ENCODE data around the gene EXOC4. TPM values are rescaled to one million over a fixed set of nuclear protein-coding genes. Genes with fewer than 3 reads are reported as not detected.

Gene EXOC4
- total RNA-seq, 1 donor from 2014 or later, result 94.0 TPM

- no peak for DNase-seq (ENCODE audit: low spot score)
- TF ChIP-seq, protein P1, sequence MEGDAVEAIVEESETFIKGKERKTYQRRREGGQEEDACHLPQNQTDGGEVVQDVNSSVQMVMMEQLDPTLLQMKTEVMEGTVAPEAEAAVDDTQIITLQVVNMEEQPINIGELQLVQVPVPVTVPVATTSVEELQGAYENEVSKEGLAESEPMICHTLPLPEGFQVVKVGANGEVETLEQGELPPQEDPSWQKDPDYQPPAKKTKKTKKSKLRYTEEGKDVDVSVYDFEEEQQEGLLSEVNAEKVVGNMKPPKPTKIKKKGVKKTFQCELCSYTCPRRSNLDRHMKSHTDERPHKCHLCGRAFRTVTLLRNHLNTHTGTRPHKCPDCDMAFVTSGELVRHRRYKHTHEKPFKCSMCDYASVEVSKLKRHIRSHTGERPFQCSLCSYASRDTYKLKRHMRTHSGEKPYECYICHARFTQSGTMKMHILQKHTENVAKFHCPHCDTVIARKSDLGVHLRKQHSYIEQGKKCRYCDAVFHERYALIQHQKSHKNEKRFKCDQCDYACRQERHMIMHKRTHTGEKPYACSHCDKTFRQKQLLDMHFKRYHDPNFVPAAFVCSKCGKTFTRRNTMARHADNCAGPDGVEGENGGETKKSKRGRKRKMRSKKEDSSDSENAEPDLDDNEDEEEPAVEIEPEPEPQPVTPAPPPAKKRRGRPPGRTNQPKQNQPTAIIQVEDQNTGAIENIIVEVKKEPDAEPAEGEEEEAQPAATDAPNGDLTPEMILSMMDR (IDR thresholded peaks at IDR 0.05; ENCODE audit: unreplicated experiment), result no peak
- H3K9me3 Mint-ChIP-seq (ENCODE audit: unreplicated experiment), result no peaks in the 10 kb centered on the region
- no peak overlapping the region for H3K27ac Mint-ChIP-seq (ENCODE audit: unreplicated experiment)
- no peak overlapping the region for H3K4me3 Mint-ChIP-seq (ENCODE audit: unreplicated experiment)
- no peaks in the 10 kb centered on the region for H3K27me3 Mint-ChIP-seq (ENCODE audit: unreplicated experiment)
- H3K36me3 Mint-ChIP-seq (ENCODE audit: low read depth, unreplicated experiment), result no peaks in the 10 kb centered on the region
- H3K4me1 Mint-ChIP-seq (ENCODE audit: unreplicated experiment), result no peaks in the 10 kb centered on the region
Observed at GRCh38 chr7:133434246-133434865, 181.5 kb downstream of the EXOC4 start.

DNA sequence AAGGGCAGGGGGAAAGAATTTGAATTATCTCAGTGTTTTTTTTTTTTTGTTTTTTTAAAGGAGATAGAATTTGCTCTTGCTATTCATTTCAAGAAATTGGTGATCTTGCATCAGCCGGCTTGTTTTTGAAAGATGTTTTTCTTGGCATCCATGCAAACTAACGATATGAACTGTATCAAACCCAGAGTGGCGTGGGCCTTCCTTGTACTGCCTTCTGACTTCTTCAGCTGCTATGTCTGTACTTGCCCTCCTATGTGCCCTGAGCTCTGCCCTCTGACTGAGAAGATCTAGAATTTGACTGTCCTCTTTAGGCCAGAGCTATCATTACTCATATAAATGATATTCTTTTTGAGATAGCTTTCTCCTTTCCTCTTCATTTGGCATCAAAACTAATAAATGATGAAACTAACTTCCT is 183.1 kb downstream of the EXOC4 start:
- H3K4me1 Mint-ChIP-seq (ENCODE audit: unreplicated experiment), result no peaks in the 10 kb centered on the region
- H3K9me3 Mint-ChIP-seq (ENCODE audit: unreplicated experiment), result no peaks in the 10 kb centered on the region
- no peak for DNase-seq (ENCODE audit: low spot score)
- peaks cover 1% of the 10 kb centered on the region for H3K27me3 Mint-ChIP-seq (ENCODE audit: unreplicated experiment)
- no peaks in the 10 kb centered on the region for H3K36me3 Mint-ChIP-seq (ENCODE audit: low read depth, unreplicated experiment)
- no peak overlapping the region for H3K4me3 Mint-ChIP-seq (ENCODE audit: unreplicated experiment)
- H3K27ac Mint-ChIP-seq (ENCODE audit: unreplicated experiment), result no peak overlapping the region
- TF ChIP-seq, protein P1 (IDR thresholded peaks at IDR 0.05; ENCODE audit: unreplicated experiment), result no peak

DNA sequence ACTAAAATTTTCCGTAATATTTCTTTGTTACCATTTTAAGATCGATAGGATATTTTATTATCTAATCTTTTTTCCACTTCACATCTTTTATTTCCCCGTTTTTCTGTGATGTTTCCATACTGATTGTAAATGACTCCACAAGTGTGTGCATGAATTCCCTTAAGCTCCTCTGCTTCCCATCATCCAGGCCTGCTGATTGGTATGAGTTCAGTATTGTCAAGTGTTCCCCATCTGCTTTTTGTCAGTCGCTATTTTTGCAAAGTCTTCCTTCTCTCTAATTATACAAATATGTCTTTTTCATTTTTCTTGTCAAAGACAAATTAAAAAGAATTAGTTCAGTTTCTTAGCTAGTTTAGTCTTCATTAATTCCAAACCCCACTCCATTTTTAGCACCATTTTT is 184.7 kb downstream of the EXOC4 start:
- Mint-ChIP-seq H3K4me3 (ENCODE audit: unreplicated experiment) (no peak overlapping the region), H3K27me3 (ENCODE audit: unreplicated experiment) (peaks cover 2% of the 10 kb centered on the region), H3K27ac (ENCODE audit: unreplicated experiment) (no peak overlapping the region), H3K4me1 (ENCODE audit: unreplicated experiment) (no peaks in the 10 kb centered on the region), H3K9me3 (ENCODE audit: unreplicated experiment) (no peaks in the 10 kb centered on the region), H3K36me3 (ENCODE audit: low read depth, unreplicated experiment) (no peaks in the 10 kb centered on the region)
- TF ChIP-seq, protein P1 (IDR thresholded peaks at IDR 0.05; ENCODE audit: unreplicated experiment), result no peak
- DNase-seq (ENCODE audit: low spot score), result no peak

GRCh38 chr7:133442818-133443217 is 189.9 kb downstream of the EXOC4 start:
- TF ChIP-seq, protein P1 (IDR thresholded peaks at IDR 0.05; ENCODE audit: unreplicated experiment), result no peak
- no peak overlapping the region for H3K27ac Mint-ChIP-seq (ENCODE audit: unreplicated experiment)
- H3K4me3 Mint-ChIP-seq (ENCODE audit: unreplicated experiment), result no peak overlapping the region
- no peaks in the 10 kb centered on the region for H3K4me1 Mint-ChIP-seq (ENCODE audit: unreplicated experiment)
- DNase-seq (ENCODE audit: low spot score), result no peak
- H3K9me3 Mint-ChIP-seq (ENCODE audit: unreplicated experiment), result no peaks in the 10 kb centered on the region
- H3K27me3 Mint-ChIP-seq (ENCODE audit: unreplicated experiment), result peaks cover 2% of the 10 kb centered on the region
- no peaks in the 10 kb centered on the region for H3K36me3 Mint-ChIP-seq (ENCODE audit: low read depth, unreplicated experiment)

GRCh38 chr7:133445617-133446016 is 192.7 kb downstream of the EXOC4 start:
- H3K36me3 Mint-ChIP-seq (ENCODE audit: low read depth, unreplicated experiment), result no peaks in the 10 kb centered on the region
- no peaks in the 10 kb centered on the region for H3K9me3 Mint-ChIP-seq (ENCODE audit: unreplicated experiment)
- peaks cover 2% of the 10 kb centered on the region for H3K27me3 Mint-ChIP-seq (ENCODE audit: unreplicated experiment)
- no peak overlapping the region for H3K4me3 Mint-ChIP-seq (ENCODE audit: unreplicated experiment)
- no peaks in the 10 kb centered on the region for H3K4me1 Mint-ChIP-seq (ENCODE audit: unreplicated experiment)
- no peak overlapping the region for H3K27ac Mint-ChIP-seq (ENCODE audit: unreplicated experiment)
- DNase-seq (ENCODE audit: low spot score), result no peak
- TF ChIP-seq, protein P1 (IDR thresholded peaks at IDR 0.05; ENCODE audit: unreplicated experiment), result no peak
